HepG2 (cell line): ENCODE results near the gene LAMA1. TPM values are rescaled to one million over a fixed set of nuclear protein-coding genes. Genes with fewer than 3 reads are reported as not detected.

Source experiments
- ATAC-seq: fragments of 200-7000 bp; cut with Tn5 transposase; 3 replicates; pipeline ENCODE4 v1.9.1; 2020; ENCODE audit warnings: mild to moderate bottlenecking, moderate library complexity
- BruUV-seq: library from RNA; stranded (reverse); fragments of 400-500 nt; replicated peaks from 2 replicates; lab custom pipeline; 2021; lab: Mats Ljungman, UMichigan
- CTCF ChIA-PET: fragments of 300-600 bp; formaldehyde crosslinking; extraction: SDS; loops from one replicate; lab custom pipeline; 2021; ENCODE audit warnings: low total read pairs, inconsistent platforms, low intra/inter-chr PET ratio; lab: Yijun Ruan, JAX
- POLR2A ChIA-PET: fragments of 350-600 bp; sonication (Branson Sonifier 250); formaldehyde crosslinking; loops from one replicate; lab custom pipeline; 2020; ENCODE audit warnings: antibody characterized with exemption, inconsistent platforms; lab: Yijun Ruan, JAX
- DNase-seq: peaks from one replicate; pipeline ENCODE4 v3.0.0-alpha.2; 2015; ENCODE audit warnings: low spot score
- FAIRE-seq: peaks from 3 replicates; lab custom pipeline; 2011; peaks lifted over from hg19 to GRCh38; lab: Jason Lieb, UNC
- H2AFZ ChIP-seq: one replicate; pipeline ENCODE4 v1.6.1; 2011; ENCODE audit warnings: low read length, inconsistent platforms
- H3K27ac ChIP-seq: fragments of 300-600 bp; 3 replicates; pipeline ENCODE4 v1.8.0; 2011; ENCODE audit warnings: mixed run types, mild to moderate bottlenecking, mixed read lengths, low read length, inconsistent platforms; ENCODE audit not compliant: insufficient read depth; ENCODE audit errors: extremely low read length
- H3K27me3 ChIP-seq, 2 experiments: fragments of 200-600 bp in 1 of 2; 2 replicates in 1 of 2; 3 replicates in 1 of 2; pipeline versions ENCODE4 v1.6.0 to v1.8.0; 2011; ENCODE audit warnings: low read length in 2 of 2, mild to moderate bottlenecking in 2 of 2, moderate library complexity in 2 of 2, inconsistent platforms in 1 of 2; ENCODE audit not compliant: insufficient read depth in 2 of 2, control insufficient read depth in 1 of 2
- H3K36me3 ChIP-seq, 2 experiments: fragments of 200-600 bp in 1 of 2; replicated peaks in 1 of 2; 2 replicates in 1 of 2; 3 replicates in 1 of 2; pipeline versions ENCODE4 v1.5.1 to v1.8.0; 2011; ENCODE audit warnings: low read length in 2 of 2, inconsistent platforms in 1 of 2; ENCODE audit not compliant: insufficient read depth in 2 of 2, control insufficient read depth in 1 of 2
- H3K4me1 ChIP-seq: 2 replicates; pipeline ENCODE4 v1.5.1; 2012; ENCODE audit warnings: low read length, inconsistent platforms; ENCODE audit not compliant: insufficient read depth
- H3K4me2 ChIP-seq: 2 replicates; pipeline ENCODE4 v1.6.0; 2011; ENCODE audit warnings: low read depth, low read length, inconsistent platforms
- H3K4me3 ChIP-seq, 3 experiments: fragments of 200-600 bp in 1 of 3; sonication (generic), shearing (Covaris generic) in 1 of 3; replicated peaks in 1 of 3; 2 replicates each; pipeline ENCODE4 v1.5.1; 2011 to 2016; ENCODE audit warnings: low read length in 3 of 3, inconsistent platforms in 2 of 3, low read depth in 2 of 3, mild to moderate bottlenecking in 2 of 3, control low read depth in 1 of 3, mixed read lengths in 1 of 3; ENCODE audit not compliant: insufficient read depth in 1 of 3
- H3K79me2 ChIP-seq: one replicate; pipeline ENCODE4 v1.6.1; 2011; ENCODE audit warnings: low read length, inconsistent platforms; ENCODE audit not compliant: insufficient read depth
- H3K9ac ChIP-seq: 2 replicates; pipeline ENCODE4 v1.6.0; 2011; ENCODE audit warnings: mild to moderate bottlenecking, low read depth, low read length, inconsistent platforms; ENCODE audit not compliant: insufficient read depth
- H3K9me3 ChIP-seq: 2 replicates; pipeline ENCODE4 v1.5.1; 2012; ENCODE audit warnings: mild to moderate bottlenecking, low read length
- H4K20me1 ChIP-seq: 2 replicates; pipeline ENCODE4 v1.6.0; 2011; ENCODE audit warnings: inconsistent platforms, mild to moderate bottlenecking, low read length, moderate library complexity; ENCODE audit not compliant: insufficient read depth
- CBX5 ChIP-seq: sonication (generic); formaldehyde crosslinking; IDR thresholded peaks from 2 replicates; pipeline ENCODE4 v1.4.0; 2020; ENCODE audit warnings: missing genetic modification reagents, borderline replicate concordance
- JUND ChIP-seq: sonication (generic); formaldehyde crosslinking; IDR thresholded peaks from 2 replicates; pipeline ENCODE4 v1.8.0; 2022; ENCODE audit warnings: mild to moderate bottlenecking, missing genetic modification reagents
- KAT8 ChIP-seq: IDR thresholded peaks from 2 replicates; pipeline ENCODE4 v1.6.1; 2016; ENCODE audit warnings: missing genetic modification reagents, missing compliant biosample characterization
- POGK ChIP-seq: sonication (generic); formaldehyde crosslinking; conservative IDR thresholded peaks from 2 replicates; pipeline ENCODE4 v1.8.0; 2022; ENCODE audit warnings: mild to moderate bottlenecking, moderate library complexity, missing genetic modification reagents
- PRDM15 ChIP-seq: sonication (generic); formaldehyde crosslinking; IDR thresholded peaks from 2 replicates; pipeline ENCODE4 v1.4.0; 2020; ENCODE audit warnings: missing genetic modification reagents
- ZNF431 ChIP-seq: sonication (generic); formaldehyde crosslinking; IDR thresholded peaks from 2 replicates; pipeline ENCODE4 v1.9.0; 2022; ENCODE audit warnings: missing genetic modification reagents, low read depth, mild to moderate bottlenecking, borderline replicate concordance
- ZNF556 ChIP-seq: sonication (generic); formaldehyde crosslinking; IDR thresholded peaks from 2 replicates; pipeline ENCODE4 v1.4.0; 2020; ENCODE audit warnings: mild to moderate bottlenecking, missing genetic modification reagents, borderline replicate concordance
- WGBS: methylation state at CpG from one replicate; pipeline ENCODE4 v1.1.6; 2017; ENCODE audit warnings: low lambda C conversion rate; 5-methylcytosine and 5-hydroxymethylcytosine counted together
- in situ Hi-C: cut with HindIII; loops from 2 replicates; pipeline ENCODE4 v1.10.0; 2017; ENCODE audit warnings: low pct_unique_long_range_greater_than_20kb; ENCODE audit not compliant: extremely low pct_ligation_motif_present
- intact Hi-C: fragments of 100-400 bp; cut with micrococcal nuclease; formaldehyde crosslinking; loops from one replicate; pipeline ENCODE4 v1.10.0; 2022; ENCODE audit not compliant: unreplicated experiment
- polyA plus RNA-seq, 8 experiments: library from polyadenylated mRNA; depleted of rRNA in 3 of 8; stranded (reverse) in 7 of 8; unstranded in 1 of 8; fragments of >200 nt; fragmentation: Illumina TruSeq in 4 of 8; extraction: Trizol in 4 of 8; gene quantifications; 2 replicates each; pipeline versions ENCODE4 v1.2.1 to v1.2.3, GENCODE V29; 2011 to 2016; ENCODE audit warnings: low read depth in 4 of 8, missing spikeins in 1 of 8, mixed read lengths in 1 of 8; ENCODE audit not compliant: insufficient read depth in 1 of 8
- total RNA-seq, 5 experiments: library from RNA; depleted of rRNA; stranded (reverse); fragments of >200 nt; fragmentation: Illumina TruSeq; extraction: Trizol; gene quantifications; 2 replicates each; pipeline ENCODE4 v1.2.3, GENCODE V29; 2016; ENCODE audit warnings: low read depth in 1 of 5
- TF ChIP-seq, protein P1 (sequence below): IDR thresholded peaks from 2 replicates; pipeline ENCODE4 v1.6.1; 2016; ENCODE audit warnings: low read depth, missing genetic modification reagents, missing compliant biosample characterization
- TF ChIP-seq, protein P2 (sequence below): sonication (generic); formaldehyde crosslinking; IDR thresholded peaks from 2 replicates; pipeline ENCODE4 v1.5.1; 2020; ENCODE audit warnings: mild to moderate bottlenecking, missing genetic modification reagents

The LAMA1 gene
- total and polyA plus RNA-seq, 2 of the 13 experiments (the other 11 are each of a cell fraction or from before 2014, with no cell fraction given): 0.05 to 0.44 TPM

- Histone ChIP-seq H3K9me3 (no peaks in the 10 kb centered on the region), H3K79me2 (no peaks in the 10 kb centered on the region), H3K9ac (no peak overlapping the region), H3K4me2 (no peak overlapping the region), H3K36me3 (no peaks in the 10 kb centered on the region), H2AFZ (no peak overlapping the region), H3K4me3 (no peak overlapping the region), H3K27me3 (no peaks in the 10 kb centered on the region; a peak in 1 of 5 replicates), H3K27ac (no peak overlapping the region), H3K4me1 (no peaks in the 10 kb centered on the region), H4K20me1 (no peaks in the 10 kb centered on the region)
- intact Hi-C loops: loop anchor here (5.0 kb wide), 1 partner anchor 481 kb away; no protein-coding TSS in a partner anchor
- POLR2A ChIA-PET: no interaction called here
- WGBS: 77% methylated on average over 3 of the region's 7 CpGs
- CTCF ChIA-PET: no interaction called here
- no peak for DNase-seq
- in situ Hi-C loops: loop anchor here (5.0 kb wide), 1 partner anchor 101 kb away; no protein-coding TSS in a partner anchor
- no TSS peak for BruUV-seq
- ATAC-seq: no peak
- FAIRE-seq: no peak
- no peak for TF ChIP-seq CBX5 (CRISPR knock-in tag)
- no peak for TF ChIP-seq ZNF431
- no peak for TF ChIP-seq PRDM15
- TF ChIP-seq, protein P1, sequence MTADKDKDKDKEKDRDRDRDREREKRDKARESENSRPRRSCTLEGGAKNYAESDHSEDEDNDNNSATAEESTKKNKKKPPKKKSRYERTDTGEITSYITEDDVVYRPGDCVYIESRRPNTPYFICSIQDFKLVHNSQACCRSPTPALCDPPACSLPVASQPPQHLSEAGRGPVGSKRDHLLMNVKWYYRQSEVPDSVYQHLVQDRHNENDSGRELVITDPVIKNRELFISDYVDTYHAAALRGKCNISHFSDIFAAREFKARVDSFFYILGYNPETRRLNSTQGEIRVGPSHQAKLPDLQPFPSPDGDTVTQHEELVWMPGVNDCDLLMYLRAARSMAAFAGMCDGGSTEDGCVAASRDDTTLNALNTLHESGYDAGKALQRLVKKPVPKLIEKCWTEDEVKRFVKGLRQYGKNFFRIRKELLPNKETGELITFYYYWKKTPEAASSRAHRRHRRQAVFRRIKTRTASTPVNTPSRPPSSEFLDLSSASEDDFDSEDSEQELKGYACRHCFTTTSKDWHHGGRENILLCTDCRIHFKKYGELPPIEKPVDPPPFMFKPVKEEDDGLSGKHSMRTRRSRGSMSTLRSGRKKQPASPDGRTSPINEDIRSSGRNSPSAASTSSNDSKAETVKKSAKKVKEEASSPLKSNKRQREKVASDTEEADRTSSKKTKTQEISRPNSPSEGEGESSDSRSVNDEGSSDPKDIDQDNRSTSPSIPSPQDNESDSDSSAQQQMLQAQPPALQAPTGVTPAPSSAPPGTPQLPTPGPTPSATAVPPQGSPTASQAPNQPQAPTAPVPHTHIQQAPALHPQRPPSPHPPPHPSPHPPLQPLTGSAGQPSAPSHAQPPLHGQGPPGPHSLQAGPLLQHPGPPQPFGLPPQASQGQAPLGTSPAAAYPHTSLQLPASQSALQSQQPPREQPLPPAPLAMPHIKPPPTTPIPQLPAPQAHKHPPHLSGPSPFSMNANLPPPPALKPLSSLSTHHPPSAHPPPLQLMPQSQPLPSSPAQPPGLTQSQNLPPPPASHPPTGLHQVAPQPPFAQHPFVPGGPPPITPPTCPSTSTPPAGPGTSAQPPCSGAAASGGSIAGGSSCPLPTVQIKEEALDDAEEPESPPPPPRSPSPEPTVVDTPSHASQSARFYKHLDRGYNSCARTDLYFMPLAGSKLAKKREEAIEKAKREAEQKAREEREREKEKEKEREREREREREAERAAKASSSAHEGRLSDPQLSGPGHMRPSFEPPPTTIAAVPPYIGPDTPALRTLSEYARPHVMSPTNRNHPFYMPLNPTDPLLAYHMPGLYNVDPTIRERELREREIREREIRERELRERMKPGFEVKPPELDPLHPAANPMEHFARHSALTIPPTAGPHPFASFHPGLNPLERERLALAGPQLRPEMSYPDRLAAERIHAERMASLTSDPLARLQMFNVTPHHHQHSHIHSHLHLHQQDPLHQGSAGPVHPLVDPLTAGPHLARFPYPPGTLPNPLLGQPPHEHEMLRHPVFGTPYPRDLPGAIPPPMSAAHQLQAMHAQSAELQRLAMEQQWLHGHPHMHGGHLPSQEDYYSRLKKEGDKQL (CRISPR knock-in tag): no peak
- TF ChIP-seq, protein P2, sequence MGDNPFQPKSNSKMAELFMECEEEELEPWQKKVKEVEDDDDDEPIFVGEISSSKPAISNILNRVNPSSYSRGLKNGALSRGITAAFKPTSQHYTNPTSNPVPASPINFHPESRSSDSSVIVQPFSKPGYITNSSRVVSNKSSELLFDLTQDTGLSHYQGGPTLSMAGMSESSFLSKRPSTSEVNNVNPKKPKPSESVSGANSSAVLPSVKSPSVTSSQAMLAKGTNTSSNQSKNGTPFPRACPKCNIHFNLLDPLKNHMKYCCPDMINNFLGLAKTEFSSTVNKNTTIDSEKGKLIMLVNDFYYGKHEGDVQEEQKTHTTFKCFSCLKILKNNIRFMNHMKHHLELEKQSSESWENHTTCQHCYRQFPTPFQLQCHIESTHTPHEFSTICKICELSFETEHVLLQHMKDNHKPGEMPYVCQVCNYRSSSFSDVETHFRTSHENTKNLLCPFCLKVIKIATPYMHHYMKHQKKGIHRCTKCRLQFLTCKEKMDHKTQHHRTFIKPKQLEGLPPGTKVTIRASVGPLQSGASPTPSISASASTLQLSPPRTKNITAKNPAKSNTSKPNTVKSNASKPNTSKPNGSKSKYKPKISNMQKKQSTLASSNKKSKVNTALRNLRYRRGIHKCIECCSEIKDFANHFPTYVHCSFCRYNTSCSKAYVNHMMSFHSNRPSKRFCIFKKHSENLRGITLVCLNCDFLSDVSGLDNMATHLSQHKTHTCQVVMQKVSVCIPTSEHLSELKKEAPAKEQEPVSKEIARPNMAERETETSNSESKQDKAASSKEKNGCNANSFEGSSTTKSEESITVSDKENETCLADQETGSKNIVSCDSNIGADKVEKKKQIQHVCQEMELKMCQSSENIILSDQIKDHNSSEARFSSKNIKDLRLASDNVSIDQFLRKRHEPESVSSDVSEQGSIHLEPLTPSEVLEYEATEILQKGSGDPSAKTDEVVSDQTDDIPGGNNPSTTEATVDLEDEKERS (CRISPR knock-in tag): no peak
- TF ChIP-seq JUND: no peak
- TF ChIP-seq POGK (CRISPR knock-in tag): no peak
- no peak for TF ChIP-seq ZNF556 (CRISPR knock-in tag)
- TF ChIP-seq KAT8: no peak
Measured at GRCh38 chr18:7023581-7023980, 94.0 kb downstream of the LAMA1 start.
